G401.6 (cell line): ENCODE measurements around the gene NCDN.
"Not testable (repeated sequence)": the region's sequence is repeated elsewhere in the genome, so short reads cannot be mapped to it uniquely, and the experiment has no call there.

ENCODE experiments used
- FAIRE-seq: peaks from 2 replicates; lab custom pipeline; 2012; peaks lifted over from hg19 to GRCh38; lab: Jason Lieb, UNC

NCDN gene

DNA sequence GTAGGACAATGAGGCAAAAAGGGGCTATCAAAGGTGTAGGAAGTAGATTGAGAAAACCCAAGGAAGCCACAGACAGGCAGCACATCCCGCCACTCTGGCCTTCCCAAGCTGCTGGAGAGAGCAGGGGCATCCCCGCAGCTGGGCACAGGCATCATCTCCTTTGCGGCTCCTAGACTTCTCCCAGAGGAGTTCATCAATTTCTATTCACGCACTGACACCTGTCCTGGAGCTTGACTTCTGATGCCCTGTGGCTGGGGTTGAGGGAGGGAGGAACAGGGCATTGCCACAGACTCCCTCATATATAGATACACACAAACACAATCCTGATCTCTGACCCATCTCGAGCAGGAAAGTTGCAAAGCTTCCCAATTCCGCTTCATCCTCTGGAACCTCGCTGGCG, 13.7 kb downstream of the NCDN start:
- no peak for FAIRE-seq

GRCh38 chr1:35572296-35572695, 14.7 kb downstream of the NCDN start:
- FAIRE-seq: no peak

DNA sequence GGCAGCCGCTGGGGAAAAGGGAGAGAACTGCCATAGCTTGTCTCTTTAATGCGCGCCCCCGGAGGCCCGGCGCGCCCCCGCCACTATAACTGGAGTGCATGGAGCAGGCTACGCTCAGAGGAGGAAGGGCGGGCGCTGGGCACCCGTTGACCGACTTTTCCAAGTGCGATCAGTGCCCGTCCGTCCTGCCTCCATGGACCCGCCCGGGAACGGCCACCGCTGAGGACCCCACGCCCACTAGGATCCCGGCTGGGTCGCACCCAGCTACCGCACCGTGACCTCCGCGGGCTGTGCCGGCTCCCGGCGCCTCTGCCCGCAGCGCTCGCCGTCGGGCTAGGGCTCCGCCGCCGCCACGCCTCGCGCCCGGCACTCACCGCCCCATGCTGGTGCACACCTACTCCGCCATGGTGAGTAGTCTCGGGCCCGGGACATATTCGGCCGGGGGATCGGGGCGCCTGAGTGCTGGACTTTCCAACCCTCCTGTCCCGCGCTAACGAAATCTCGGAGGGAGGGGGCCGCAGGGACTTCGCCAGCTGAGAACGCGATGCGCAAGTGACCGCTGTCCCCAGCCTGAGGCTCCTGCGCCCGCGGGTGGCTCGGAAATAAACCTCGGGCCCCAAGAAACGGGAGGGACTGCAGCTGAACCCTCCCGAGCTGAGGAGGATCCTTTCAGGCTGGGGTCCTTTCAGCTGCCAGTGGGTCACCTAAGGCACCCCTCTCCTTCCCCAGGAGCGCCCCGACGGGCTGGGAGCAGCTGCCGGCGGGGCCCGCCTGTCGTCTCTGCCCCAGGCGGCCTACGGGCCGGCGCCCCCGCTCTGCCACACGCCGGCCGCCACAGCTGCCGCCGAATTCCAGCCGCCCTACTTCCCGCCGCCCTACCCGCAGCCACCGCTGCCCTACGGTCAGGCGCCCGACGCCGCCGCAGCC, 15.9 kb downstream of the NCDN start, which contains the start of gene TFAP2E:
Gene TFAP2E (plus strand): TSS at position 117 of the 927 bp plus-strand sequence. CDS start 264 bp downstream, at position 381.
- FAIRE-seq: no peak

DNA sequence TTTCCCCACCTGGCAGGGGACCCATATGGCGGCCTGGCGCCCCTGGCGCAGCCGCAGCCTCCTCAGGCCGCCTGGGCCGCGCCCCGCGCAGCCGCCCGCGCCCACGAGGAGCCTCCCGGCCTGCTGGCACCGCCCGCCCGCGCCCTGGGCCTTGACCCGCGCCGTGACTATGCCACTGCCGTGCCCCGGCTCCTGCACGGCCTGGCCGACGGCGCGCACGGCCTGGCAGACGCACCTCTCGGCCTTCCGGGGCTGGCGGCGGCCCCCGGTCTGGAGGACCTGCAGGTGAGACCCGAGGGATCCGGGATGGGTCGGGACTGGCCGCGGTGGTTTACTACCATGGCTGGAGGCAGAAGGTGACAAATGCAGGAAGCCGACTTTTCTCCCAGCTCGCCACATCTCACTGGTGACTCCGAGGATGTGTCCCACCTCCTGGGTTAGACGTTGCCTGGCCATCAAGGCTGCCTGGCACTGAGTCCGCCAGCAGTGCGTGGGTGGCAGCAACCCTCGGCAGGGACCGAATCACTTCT, 16.6 kb downstream of the NCDN start:
- no peak for FAIRE-seq

- FAIRE-seq: no peak
Measured at GRCh38 chr1:35574655-35575415, 17.2 kb downstream of the NCDN start.

DNA sequence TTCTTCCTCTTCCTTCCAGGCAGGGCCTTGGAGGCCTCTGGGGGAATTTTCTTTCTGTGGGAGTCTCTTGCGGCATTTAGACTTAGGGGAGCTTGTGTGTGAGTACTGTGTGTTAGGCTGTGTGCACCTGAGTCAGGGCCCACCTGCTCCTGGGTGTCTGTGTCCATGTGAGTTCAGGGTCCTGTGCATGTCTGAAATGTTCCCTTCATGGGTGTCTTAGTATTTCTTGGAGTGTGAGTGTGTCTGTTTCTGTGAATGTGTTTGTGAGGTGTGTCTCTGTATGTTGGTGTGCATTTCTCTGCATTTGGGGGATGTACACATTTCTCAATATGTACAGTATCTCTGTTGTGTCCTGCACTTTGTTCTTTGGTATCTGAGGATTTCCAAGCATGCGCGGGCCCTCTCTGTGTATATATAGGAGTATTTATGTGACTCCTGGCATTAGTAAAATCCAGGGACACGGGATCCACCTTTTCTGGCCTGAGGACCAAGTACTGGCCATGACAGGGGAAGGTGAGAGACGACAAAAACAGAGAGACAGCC, 17.9 kb downstream of the NCDN start:
- FAIRE-seq: no peak

DNA sequence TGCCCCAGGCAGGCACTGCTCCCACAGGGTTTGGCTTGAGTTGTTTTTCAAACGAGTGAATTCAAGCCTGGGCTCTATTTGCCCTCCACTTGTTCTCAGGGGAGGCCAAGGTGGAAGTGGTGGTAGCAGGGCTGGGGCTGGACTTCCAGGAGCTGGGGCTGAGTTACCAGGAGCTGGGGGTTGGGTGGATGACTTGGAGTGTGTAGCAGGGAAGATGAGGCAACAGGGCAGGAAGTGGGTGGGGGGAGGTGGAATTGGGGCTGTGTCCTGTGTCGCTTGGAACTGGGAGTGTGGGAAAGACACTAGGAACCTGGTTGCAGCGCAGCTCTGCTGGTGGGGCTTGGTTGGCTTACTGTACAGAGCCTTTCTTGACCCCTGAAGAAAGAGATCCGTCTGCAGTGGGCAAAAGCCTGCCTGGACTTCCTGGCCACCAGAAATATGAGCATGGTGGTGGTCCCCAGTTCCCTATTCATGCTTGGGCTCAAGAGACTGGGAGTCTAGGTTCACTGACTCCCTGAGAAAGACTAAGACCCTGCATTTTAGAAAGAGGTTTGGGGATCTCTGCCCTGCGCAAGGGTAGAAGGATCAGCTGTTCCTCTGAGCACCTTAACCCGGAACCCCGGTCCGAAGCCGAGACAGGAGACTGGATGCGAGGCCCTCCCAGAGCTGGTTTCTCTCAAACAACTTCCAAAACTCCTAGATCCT, 18.6 kb downstream of the NCDN start:
- no peak for FAIRE-seq

DNA sequence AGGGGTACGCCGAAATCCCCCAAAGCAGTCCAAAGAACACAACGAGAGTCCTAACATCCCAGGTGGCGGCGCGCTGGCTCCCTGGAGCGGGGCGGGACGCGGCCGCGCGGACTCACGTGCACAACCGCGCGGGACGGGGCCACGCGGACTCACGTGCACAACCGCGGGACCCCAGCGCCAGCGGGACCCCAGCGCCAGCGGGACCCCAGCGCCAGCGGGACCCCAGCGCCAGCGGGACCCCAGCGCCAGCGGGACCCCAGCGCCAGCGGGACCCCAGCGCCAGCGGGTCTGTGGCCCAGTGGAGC, 19.1 kb downstream of the NCDN start:
- not testable (repeated sequence) for FAIRE-seq

GRCh38 chr1:35577071-35577998, 19.7 kb downstream of the NCDN start:
- no peak for FAIRE-seq

- FAIRE-seq: no peak
Measured at GRCh38 chr1:35580949-35581388, 23.4 kb downstream of the NCDN start.

DNA sequence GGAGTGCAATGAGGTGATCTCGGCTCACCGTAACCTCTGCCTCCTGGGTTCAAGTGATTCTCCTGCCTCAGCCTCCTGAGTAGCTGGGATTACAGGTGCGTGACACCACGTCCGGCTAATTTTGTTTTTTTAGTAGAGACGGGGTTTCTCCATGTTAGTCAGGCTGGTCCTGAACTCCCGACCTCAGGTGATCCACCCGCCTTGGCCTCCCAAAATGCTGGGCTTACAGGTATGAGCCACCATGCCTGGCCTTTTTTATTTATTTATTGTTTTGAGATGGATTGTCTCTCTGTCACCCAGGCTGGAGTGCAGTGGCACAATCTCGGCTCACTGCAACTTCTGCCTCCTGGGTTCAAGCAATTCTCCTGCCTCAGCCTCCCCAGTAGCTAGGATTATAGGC, 24.0 kb downstream of the NCDN start:
- FAIRE-seq: not testable (repeated sequence)

DNA sequence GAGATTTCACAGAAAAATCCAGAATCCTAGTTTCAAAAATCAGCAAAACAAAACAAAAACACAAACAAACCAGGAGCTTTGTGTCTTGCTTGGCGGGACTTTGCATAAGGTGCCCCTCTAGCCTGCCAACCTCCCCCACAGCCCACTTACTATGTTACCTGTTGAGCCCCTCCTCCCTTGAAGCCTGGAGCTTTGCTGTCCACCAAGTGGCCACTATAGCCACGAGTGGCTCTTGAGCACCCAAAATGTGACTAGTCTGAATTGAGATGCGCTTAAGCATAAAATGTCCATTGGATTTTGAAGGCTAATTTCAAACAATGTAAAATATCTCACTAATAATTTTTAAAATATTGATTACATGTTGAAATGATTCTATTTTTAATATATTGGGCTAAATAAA, 27.7 kb downstream of the NCDN start:
- FAIRE-seq: peak; percentile 57

- FAIRE-seq: not testable (repeated sequence)
Measured at GRCh38 chr1:35585805-35586204, 28.2 kb downstream of the NCDN start.

- FAIRE-seq: no peak
Measured at GRCh38 chr1:35586808-35587207, 29.2 kb downstream of the NCDN start.

DNA sequence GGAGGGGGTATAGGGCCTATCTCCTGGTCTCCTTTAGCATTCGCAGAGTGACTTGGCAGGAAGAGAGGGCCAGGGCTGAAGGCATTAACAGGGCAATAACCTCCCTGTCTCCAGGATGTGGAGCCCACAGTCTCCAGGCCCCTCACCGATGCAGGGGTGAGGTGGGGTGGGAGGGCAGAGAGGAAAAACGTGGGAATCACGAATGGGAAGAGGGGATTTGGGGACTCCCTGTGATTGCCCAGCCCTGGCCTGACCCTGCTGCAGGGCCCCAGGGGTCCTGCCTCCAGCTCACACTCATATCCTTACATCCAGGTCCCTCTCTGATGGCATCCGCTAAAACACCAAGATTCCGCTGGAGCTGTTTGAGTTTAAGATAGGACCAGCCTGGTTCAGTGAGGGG, 30.1 kb downstream of the NCDN start:
- FAIRE-seq: no peak

DNA sequence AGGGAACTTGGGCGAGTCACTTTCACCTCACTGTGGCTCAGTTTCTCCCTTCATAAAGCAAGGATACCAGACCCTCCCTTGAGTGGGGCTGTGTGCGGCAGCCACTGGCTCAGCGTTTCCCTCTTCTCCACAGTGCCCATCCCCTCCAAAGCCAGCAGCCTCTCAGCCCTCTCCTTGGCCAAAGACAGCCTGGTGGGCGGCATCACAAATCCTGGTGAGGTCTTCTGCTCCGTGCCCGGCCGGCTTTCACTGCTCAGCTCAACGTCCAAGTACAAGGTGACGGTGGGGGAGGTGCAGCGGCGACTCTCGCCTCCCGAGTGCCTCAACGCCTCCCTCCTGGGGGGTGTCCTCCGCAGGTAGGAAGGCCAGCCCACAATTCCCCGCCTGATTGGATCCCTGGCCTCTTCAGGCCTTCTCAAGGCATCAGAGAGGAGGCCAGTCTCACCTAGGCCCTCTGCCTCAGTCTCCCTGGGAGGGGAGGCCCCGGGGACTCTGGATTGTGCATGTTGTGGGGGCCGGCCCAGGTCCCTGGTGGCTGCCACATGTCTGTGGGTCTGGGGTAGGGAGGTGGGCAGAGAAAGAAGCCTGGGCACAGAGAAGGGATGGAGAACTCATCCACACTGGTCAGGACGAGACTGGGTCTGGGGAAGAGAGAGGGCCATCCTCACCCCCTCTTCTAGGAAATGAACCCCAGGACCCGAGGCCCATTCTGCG, 30.8 kb downstream of the NCDN start:
- no peak for FAIRE-seq

- FAIRE-seq: no peak
Measured at GRCh38 chr1:35589516-35590427, 32.2 kb downstream of the NCDN start.

GRCh38 chr1:35590476-35591040, 33.0 kb downstream of the NCDN start:
- FAIRE-seq: no peak

DNA sequence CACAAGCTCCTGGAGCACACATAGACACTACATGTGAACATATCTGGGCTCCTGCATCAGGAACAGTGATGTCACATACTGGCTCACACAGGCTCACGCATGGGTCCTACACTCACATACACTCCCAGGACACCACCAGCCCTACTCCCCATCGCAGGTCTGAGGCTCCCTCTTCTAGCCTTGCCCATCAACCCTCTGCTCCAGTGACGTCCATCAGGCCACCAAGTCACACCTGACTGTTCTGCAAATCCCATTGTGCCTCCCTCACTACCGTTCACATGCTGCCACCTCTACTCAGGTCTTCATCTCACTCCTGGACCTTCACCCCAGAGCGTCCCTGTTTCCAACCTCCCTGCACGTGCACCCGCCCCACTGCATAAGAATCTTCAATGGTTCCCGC, 33.6 kb downstream of the NCDN start:
- FAIRE-seq: no peak
